Measurements from ENCODE around the gene MC3R.

MC3R gene

GRCh38 chr20:56222945-56223344 lies 25.6 kb upstream of the MC3R start:
- Histone ChIP-seq H2AFZ (ENCODE audit: low read depth, low read length) (no peak overlapping the region), H3K4me1 (ENCODE audit: insufficient read depth, low read length) (no peaks in the 10 kb centered on the region), H3K4me3 (ENCODE audit: low read length) (no peak overlapping the region), H3K27me3 (ENCODE audit: insufficient read depth, low read length) (no peaks in the 10 kb centered on the region), H3K9me3 (ENCODE audit: low read length) (no peaks in the 10 kb centered on the region), H3K36me3 (ENCODE audit: insufficient read depth, low read length) (no peaks in the 10 kb centered on the region)

- H2AFZ ChIP-seq (ENCODE audit: low read depth, low read length) = no peak overlapping the region
- no peak overlapping the region for H3K4me3 ChIP-seq (ENCODE audit: low read length)
- no peaks in the 10 kb centered on the region for H3K27me3 ChIP-seq (ENCODE audit: insufficient read depth, low read length)
- no peaks in the 10 kb centered on the region for H3K9me3 ChIP-seq (ENCODE audit: low read length)
- H3K4me1 ChIP-seq (ENCODE audit: insufficient read depth, low read length) = no peaks in the 10 kb centered on the region
- no peaks in the 10 kb centered on the region for H3K36me3 ChIP-seq (ENCODE audit: insufficient read depth, low read length)
Observed at GRCh38 chr20:56223352-56223751, 25.2 kb upstream of the MC3R start.

GRCh38 chr20:56228021-56228420 lies 20.5 kb upstream of the MC3R start:
- Histone ChIP-seq H3K27me3 (ENCODE audit: insufficient read depth, low read length) (peaks cover 2% of the 10 kb centered on the region), H3K4me1 (ENCODE audit: insufficient read depth, low read length) (no peaks in the 10 kb centered on the region), H3K9me3 (ENCODE audit: low read length) (no peaks in the 10 kb centered on the region), H2AFZ (ENCODE audit: low read depth, low read length) (no peak overlapping the region), H3K4me3 (ENCODE audit: low read length) (no peak overlapping the region), H3K36me3 (ENCODE audit: insufficient read depth, low read length) (no peaks in the 10 kb centered on the region)

GRCh38 chr20:56229812-56230211 lies 18.7 kb upstream of the MC3R start:
- no peak overlapping the region for H3K4me3 ChIP-seq (ENCODE audit: low read length)
- H3K9me3 ChIP-seq (ENCODE audit: low read length) = no peaks in the 10 kb centered on the region
- H2AFZ ChIP-seq (ENCODE audit: low read depth, low read length) = no peak overlapping the region
- no peaks in the 10 kb centered on the region for H3K36me3 ChIP-seq (ENCODE audit: insufficient read depth, low read length)
- H3K27me3 ChIP-seq (ENCODE audit: insufficient read depth, low read length) = peaks cover 2% of the 10 kb centered on the region
- no peaks in the 10 kb centered on the region for H3K4me1 ChIP-seq (ENCODE audit: insufficient read depth, low read length)

- H3K4me1 ChIP-seq (ENCODE audit: insufficient read depth, low read length) = no peaks in the 10 kb centered on the region
- H3K9me3 ChIP-seq (ENCODE audit: low read length) = no peaks in the 10 kb centered on the region
- H3K4me3 ChIP-seq (ENCODE audit: low read length) = no peak overlapping the region
- peaks cover 2% of the 10 kb centered on the region for H3K27me3 ChIP-seq (ENCODE audit: insufficient read depth, low read length)
- no peaks in the 10 kb centered on the region for H3K36me3 ChIP-seq (ENCODE audit: insufficient read depth, low read length)
- H2AFZ ChIP-seq (ENCODE audit: low read depth, low read length) = no peak overlapping the region
Observed at GRCh38 chr20:56234110-56234509, 14.4 kb upstream of the MC3R start.

GRCh38 chr20:56237335-56237734 lies 11.2 kb upstream of the MC3R start:
- H3K4me1 ChIP-seq (ENCODE audit: insufficient read depth, low read length) = no peaks in the 10 kb centered on the region
- H3K4me3 ChIP-seq (ENCODE audit: low read length) = no peak overlapping the region
- no peak overlapping the region for H2AFZ ChIP-seq (ENCODE audit: low read depth, low read length)
- H3K36me3 ChIP-seq (ENCODE audit: insufficient read depth, low read length) = no peaks in the 10 kb centered on the region
- no peaks in the 10 kb centered on the region for H3K9me3 ChIP-seq (ENCODE audit: low read length)
- no peaks in the 10 kb centered on the region for H3K27me3 ChIP-seq (ENCODE audit: insufficient read depth, low read length)

GRCh38 chr20:56244259-56244658 lies 4.3 kb upstream of the MC3R start:
- H3K36me3 ChIP-seq (ENCODE audit: insufficient read depth, low read length) = no peaks in the 10 kb centered on the region
- H3K9me3 ChIP-seq (ENCODE audit: low read length) = no peaks in the 10 kb centered on the region
- peaks cover 3% of the 10 kb centered on the region for H3K27me3 ChIP-seq (ENCODE audit: insufficient read depth, low read length)
- H2AFZ ChIP-seq (ENCODE audit: low read depth, low read length) = no peak overlapping the region
- no peaks in the 10 kb centered on the region for H3K4me1 ChIP-seq (ENCODE audit: insufficient read depth, low read length)
- H3K4me3 ChIP-seq (ENCODE audit: low read length) = no peak overlapping the region

- Histone ChIP-seq H3K27me3 (ENCODE audit: insufficient read depth, low read length) (peaks cover 3% of the 10 kb centered on the region), H3K4me3 (ENCODE audit: low read length) (no peak overlapping the region), H2AFZ (ENCODE audit: low read depth, low read length) (no peak overlapping the region), H3K36me3 (ENCODE audit: insufficient read depth, low read length) (no peaks in the 10 kb centered on the region), H3K4me1 (ENCODE audit: insufficient read depth, low read length) (no peaks in the 10 kb centered on the region), H3K9me3 (ENCODE audit: low read length) (no peaks in the 10 kb centered on the region)
Observed at GRCh38 chr20:56245761-56246160, 2.8 kb upstream of the MC3R start.

- no peaks in the 10 kb centered on the region for H3K4me1 ChIP-seq (ENCODE audit: insufficient read depth, low read length)
- H3K27me3 ChIP-seq (ENCODE audit: insufficient read depth, low read length) = peaks cover 8% of the 10 kb centered on the region
- H2AFZ ChIP-seq (ENCODE audit: low read depth, low read length) = no peak overlapping the region
- H3K4me3 ChIP-seq (ENCODE audit: low read length) = no peak overlapping the region
- H3K36me3 ChIP-seq (ENCODE audit: insufficient read depth, low read length) = no peaks in the 10 kb centered on the region
- no peaks in the 10 kb centered on the region for H3K9me3 ChIP-seq (ENCODE audit: low read length)
Observed at GRCh38 chr20:56249244-56249955, 868 bp downstream of the MC3R start.

- Histone ChIP-seq H3K36me3 (ENCODE audit: insufficient read depth, low read length) (no peaks in the 10 kb centered on the region), H3K9me3 (ENCODE audit: low read length) (no peaks in the 10 kb centered on the region), H2AFZ (ENCODE audit: low read depth, low read length) (no peak overlapping the region), H3K27me3 (ENCODE audit: insufficient read depth, low read length) (peaks cover 8% of the 10 kb centered on the region), H3K4me3 (ENCODE audit: low read length) (no peak overlapping the region), H3K4me1 (ENCODE audit: insufficient read depth, low read length) (no peaks in the 10 kb centered on the region)
Observed at GRCh38 chr20:56249956-56250355, 1.4 kb downstream of the MC3R start.

- Histone ChIP-seq H2AFZ (ENCODE audit: low read depth, low read length) (no peak overlapping the region), H3K4me1 (ENCODE audit: insufficient read depth, low read length) (no peaks in the 10 kb centered on the region), H3K36me3 (ENCODE audit: insufficient read depth, low read length) (no peaks in the 10 kb centered on the region), H3K4me3 (ENCODE audit: low read length) (no peak overlapping the region), H3K9me3 (ENCODE audit: low read length) (no peaks in the 10 kb centered on the region), H3K27me3 (ENCODE audit: insufficient read depth, low read length) (peaks cover 5% of the 10 kb centered on the region)
Observed at GRCh38 chr20:56257604-56258003, 9.1 kb downstream of the MC3R start.

GRCh38 chr20:56259948-56260347 lies 11.4 kb downstream of the MC3R start:
- H3K9me3 ChIP-seq (ENCODE audit: low read length) = no peaks in the 10 kb centered on the region
- no peak overlapping the region for H2AFZ ChIP-seq (ENCODE audit: low read depth, low read length)
- H3K36me3 ChIP-seq (ENCODE audit: insufficient read depth, low read length) = no peaks in the 10 kb centered on the region
- H3K4me3 ChIP-seq (ENCODE audit: low read length) = no peak overlapping the region
- peaks cover 10% of the 10 kb centered on the region for H3K27me3 ChIP-seq (ENCODE audit: insufficient read depth, low read length)
- H3K4me1 ChIP-seq (ENCODE audit: insufficient read depth, low read length) = no peaks in the 10 kb centered on the region

GRCh38 chr20:56268536-56268935 lies 20.0 kb downstream of the MC3R start:
- Histone ChIP-seq H3K27me3 (ENCODE audit: insufficient read depth, low read length) (peaks cover 5% of the 10 kb centered on the region), H3K9me3 (ENCODE audit: low read length) (no peaks in the 10 kb centered on the region), H3K36me3 (ENCODE audit: insufficient read depth, low read length) (no peaks in the 10 kb centered on the region), H2AFZ (ENCODE audit: low read depth, low read length) (no peak overlapping the region), H3K4me3 (ENCODE audit: low read length) (no peak overlapping the region), H3K4me1 (ENCODE audit: insufficient read depth, low read length) (no peaks in the 10 kb centered on the region)

- Histone ChIP-seq H3K9me3 (ENCODE audit: low read length) (no peaks in the 10 kb centered on the region), H3K4me1 (ENCODE audit: insufficient read depth, low read length) (no peaks in the 10 kb centered on the region), H3K27me3 (ENCODE audit: insufficient read depth, low read length) (no peaks in the 10 kb centered on the region), H2AFZ (ENCODE audit: low read depth, low read length) (no peak overlapping the region), H3K4me3 (ENCODE audit: low read length) (no peak overlapping the region), H3K36me3 (ENCODE audit: insufficient read depth, low read length) (no peaks in the 10 kb centered on the region)
Observed at GRCh38 chr20:56271974-56272373, 23.4 kb downstream of the MC3R start.

Data from neuron (in vitro differentiated cells).